GM19193 (cell line): ENCODE results near the gene TOMM34.
A peak's percentile ranks its signal among the peaks of the same experiment; 100 is the strongest.

ENCODE experiments used
- POLR2A ChIP-seq: IDR thresholded peaks from 4 replicates; pipeline ENCODE4 v1.6.1; 2011; ENCODE audit not compliant: insufficient read depth, insufficient read length; ENCODE audit errors: extremely low read depth

TOMM34 gene

GRCh38 chr20:44960103-44960852 lies at the start of gene TOMM34:
Gene TOMM34 (minus strand): TSS chr20:44960397. CDS start chr20:44960333, 64 bp downstream.
- TF ChIP-seq POLR2A: peak; percentile 81

- no peak for TF ChIP-seq POLR2A
Observed at GRCh38 chr20:45008521-45009049, 48.4 kb upstream of the TOMM34 start.

- no peak for TF ChIP-seq POLR2A
Observed at GRCh38 chr20:44997668-44998067, 37.5 kb upstream of the TOMM34 start.

GRCh38 chr20:44997171-44997570 lies 37.0 kb upstream of the TOMM34 start:
- TF ChIP-seq POLR2A: no peak

- no peak for TF ChIP-seq POLR2A
Observed at GRCh38 chr20:44993343-44993742, 33.1 kb upstream of the TOMM34 start.

GRCh38 chr20:44990957-44991356 lies 30.8 kb upstream of the TOMM34 start:
- no peak for TF ChIP-seq POLR2A

- no peak for TF ChIP-seq POLR2A
Observed at GRCh38 chr20:44990425-44990824, 30.2 kb upstream of the TOMM34 start.

GRCh38 chr20:44988631-44989171 lies 28.5 kb upstream of the TOMM34 start:
- no peak for TF ChIP-seq POLR2A

GRCh38 chr20:44983093-44983674 lies 23.0 kb upstream of the TOMM34 start:
- TF ChIP-seq POLR2A: no peak

- TF ChIP-seq POLR2A: no peak
Observed at GRCh38 chr20:44981736-44982406, 21.7 kb upstream of the TOMM34 start.

- TF ChIP-seq POLR2A: no peak
Observed at GRCh38 chr20:44979090-44979621, 19.0 kb upstream of the TOMM34 start.

GRCh38 chr20:44976698-44977097 lies 16.5 kb upstream of the TOMM34 start:
- TF ChIP-seq POLR2A: no peak

GRCh38 chr20:44973053-44973452 lies 12.9 kb upstream of the TOMM34 start:
- TF ChIP-seq POLR2A: no peak

GRCh38 chr20:44970243-44970757 lies 10.1 kb upstream of the TOMM34 start:
- no peak for TF ChIP-seq POLR2A
